A673 (cell line): Measurements from ENCODE around the gene DNMT3L. TPM values are rescaled to one million over a fixed set of nuclear protein-coding genes. Genes with fewer than 3 reads are reported as not detected.
"Not testable (repeated sequence)": the region's sequence is repeated elsewhere in the genome, so short reads cannot be mapped to it uniquely, and the experiment has no call there.

ENCODE experiments used
- BruUV-seq: library from RNA; stranded (reverse); fragments of 400-500 nt; replicated peaks from 2 replicates; lab custom pipeline; 2021; lab: Mats Ljungman, UMichigan
- CTCF ChIA-PET: fragments of 300-600 bp; sonication (Branson Sonifier 250); formaldehyde crosslinking; loops from one replicate; lab custom pipeline; 2022; ENCODE audit warnings: antibody characterized with exemption; lab: Charles Lee
- POLR2A ChIA-PET: fragments of 300-600 bp; sonication (Branson Sonifier 250); formaldehyde crosslinking; loops from one replicate; lab custom pipeline; 2022; ENCODE audit warnings: antibody characterized with exemption; ENCODE audit not compliant: low non-redundant PET; lab: Charles Lee
- DNase-seq: peaks from one replicate; pipeline ENCODE4 v3.0.0-alpha.2; 2015; ENCODE audit warnings: low spot score
- H3K27ac ChIP-seq: fragments of 200-600 bp; sonication (generic); 2 replicates; pipeline ENCODE4 v1.5.1; 2016; ENCODE audit warnings: mixed run types, low read depth, mild to moderate bottlenecking, mixed read lengths, antibody characterized with exemption, low read length; ENCODE audit not compliant: poor library complexity, severe bottlenecking
- H3K27me3 ChIP-seq: fragments of 200-600 bp; sonication (generic); replicated peaks from 2 replicates; pipeline ENCODE4 v1.6.1; 2017; ENCODE audit warnings: mixed run types, low read depth, mild to moderate bottlenecking, mixed read lengths, antibody characterized with exemption, low read length; ENCODE audit not compliant: insufficient read depth, poor library complexity
- H3K36me3 ChIP-seq: fragments of 200-600 bp; sonication (generic); 2 replicates; pipeline ENCODE4 v1.6.1; 2016; ENCODE audit warnings: mixed run types, mild to moderate bottlenecking, mixed read lengths, antibody characterized with exemption, low read length; ENCODE audit not compliant: insufficient read depth, poor library complexity, severe bottlenecking
- H3K4me1 ChIP-seq: fragments of 200-600 bp; sonication (generic); 2 replicates; pipeline ENCODE4 v1.6.1; 2017; ENCODE audit warnings: mixed run types, mild to moderate bottlenecking, mixed read lengths, antibody characterized with exemption, low read length; ENCODE audit not compliant: insufficient read depth, poor library complexity, severe bottlenecking
- H3K4me3 ChIP-seq: fragments of 200-600 bp; sonication (generic); 2 replicates; pipeline ENCODE4 v1.5.1; 2016; ENCODE audit warnings: low read depth, mixed run types, mild to moderate bottlenecking, mixed read lengths, low read length; ENCODE audit not compliant: poor library complexity, severe bottlenecking
- H3K9me3 ChIP-seq: fragments of 200-600 bp; sonication (generic); 2 replicates; pipeline ENCODE4 v1.6.1; 2016; ENCODE audit warnings: mixed run types, low read depth, mild to moderate bottlenecking, mixed read lengths, antibody characterized with exemption, low read length; ENCODE audit not compliant: poor library complexity, severe bottlenecking
- CTCF ChIP-seq: fragments of 300-800, 200-600 bp; sonication (generic); conservative IDR thresholded peaks from 2 replicates; pipeline ENCODE4 v1.5.1; 2017; ENCODE audit warnings: low read depth, mild to moderate bottlenecking, antibody characterized with exemption, low read length, moderate library complexity, mixed read lengths
- EZH2 ChIP-seq: fragments of 200-600 bp; sonication (generic); IDR thresholded peaks from 2 replicates; pipeline ENCODE4 v1.6.1; 2017; ENCODE audit warnings: borderline replicate concordance, low read depth, mild to moderate bottlenecking, mixed read lengths, antibody characterized with exemption, low read length; ENCODE audit not compliant: poor library complexity, severe bottlenecking
- intact Hi-C: fragments of 100-400 bp; cut with micrococcal nuclease; formaldehyde crosslinking; loops from one replicate; pipeline ENCODE4 v1.10.0; 2022; ENCODE audit not compliant: unreplicated experiment
- total RNA-seq: library from RNA; stranded (reverse); gene quantifications from 2 replicates; pipeline ENCODE4 v1.2.3, GENCODE V29; 2021

DNMT3L gene
- total RNA-seq, 1 experiment from 2014 or later = not detected

- POLR2A ChIA-PET = no interaction called here
- BruUV-seq = no TSS peak
- no peak for DNase-seq
- no peak for TF ChIP-seq EZH2
- Histone ChIP-seq H3K36me3 (no peaks in the 10 kb centered on the region), H3K9me3 (no peaks in the 10 kb centered on the region), H3K27me3 (no peaks in the 10 kb centered on the region), H3K4me3 (no peak overlapping the region), H3K4me1 (no peaks in the 10 kb centered on the region), H3K27ac (no peak overlapping the region)
- intact Hi-C loops = no loop called here
- CTCF ChIA-PET = no interaction called here
Observed at GRCh38 chr21:44255511-44255981, 6.2 kb downstream of the DNMT3L start.

- Histone ChIP-seq H3K4me3 (no peak overlapping the region), H3K27ac (no peak overlapping the region), H3K9me3 (no peaks in the 10 kb centered on the region), H3K4me1 (no peaks in the 10 kb centered on the region), H3K36me3 (no peaks in the 10 kb centered on the region), H3K27me3 (no peaks in the 10 kb centered on the region)
- BruUV-seq = no TSS peak
- no peak for DNase-seq
- ChIA-PET CTCF (no interaction called here), POLR2A (no interaction called here)
- no peak for TF ChIP-seq EZH2
- no peak for TF ChIP-seq CTCF
- intact Hi-C loops = no loop called here
Observed at GRCh38 chr21:44253832-44254710, 7.6 kb downstream of the DNMT3L start.

- POLR2A ChIA-PET, H3K27ac ChIP-seq, H3K4me3 ChIP-seq, H3K9me3 ChIP-seq, intact Hi-C loops, BruUV-seq, CTCF ChIA-PET, H3K27me3 ChIP-seq, H3K4me1 ChIP-seq, H3K36me3 ChIP-seq, DNase-seq: not testable (repeated sequence)
Observed at GRCh38 chr21:44249204-44250037, 12.3 kb downstream of the DNMT3L start.

- POLR2A ChIA-PET, H3K27me3 ChIP-seq, H3K36me3 ChIP-seq, BruUV-seq, H3K9me3 ChIP-seq, DNase-seq, H3K27ac ChIP-seq, CTCF ChIA-PET, H3K4me3 ChIP-seq, intact Hi-C loops, H3K4me1 ChIP-seq: not testable (repeated sequence)
Observed at GRCh38 chr21:44247904-44248303, 13.8 kb downstream of the DNMT3L start.

- CTCF ChIA-PET, BruUV-seq, H3K27me3 ChIP-seq, H3K4me1 ChIP-seq, H3K9me3 ChIP-seq, DNase-seq, H3K4me3 ChIP-seq, POLR2A ChIA-PET, intact Hi-C loops, H3K27ac ChIP-seq, H3K36me3 ChIP-seq: not testable (repeated sequence)
Observed at GRCh38 chr21:44243980-44244379, 17.7 kb downstream of the DNMT3L start.

GRCh38 chr21:44241281-44241680, 20.4 kb downstream of the DNMT3L start:
- BruUV-seq, CTCF ChIA-PET, H3K9me3 ChIP-seq, H3K4me3 ChIP-seq, H3K27me3 ChIP-seq, intact Hi-C loops, DNase-seq, POLR2A ChIA-PET, H3K4me1 ChIP-seq, H3K36me3 ChIP-seq, H3K27ac ChIP-seq: not testable (repeated sequence)
